ENCODE results near the gene ANTKMT. TPM values are rescaled to one million over a fixed set of nuclear protein-coding genes. Genes with fewer than 3 reads are reported as not detected.
A peak's percentile ranks its signal among the peaks of the same experiment; 100 is the strongest.

ANTKMT gene
- total RNA-seq, 1 donor from 2014 or later = 54.7 TPM

DNA sequence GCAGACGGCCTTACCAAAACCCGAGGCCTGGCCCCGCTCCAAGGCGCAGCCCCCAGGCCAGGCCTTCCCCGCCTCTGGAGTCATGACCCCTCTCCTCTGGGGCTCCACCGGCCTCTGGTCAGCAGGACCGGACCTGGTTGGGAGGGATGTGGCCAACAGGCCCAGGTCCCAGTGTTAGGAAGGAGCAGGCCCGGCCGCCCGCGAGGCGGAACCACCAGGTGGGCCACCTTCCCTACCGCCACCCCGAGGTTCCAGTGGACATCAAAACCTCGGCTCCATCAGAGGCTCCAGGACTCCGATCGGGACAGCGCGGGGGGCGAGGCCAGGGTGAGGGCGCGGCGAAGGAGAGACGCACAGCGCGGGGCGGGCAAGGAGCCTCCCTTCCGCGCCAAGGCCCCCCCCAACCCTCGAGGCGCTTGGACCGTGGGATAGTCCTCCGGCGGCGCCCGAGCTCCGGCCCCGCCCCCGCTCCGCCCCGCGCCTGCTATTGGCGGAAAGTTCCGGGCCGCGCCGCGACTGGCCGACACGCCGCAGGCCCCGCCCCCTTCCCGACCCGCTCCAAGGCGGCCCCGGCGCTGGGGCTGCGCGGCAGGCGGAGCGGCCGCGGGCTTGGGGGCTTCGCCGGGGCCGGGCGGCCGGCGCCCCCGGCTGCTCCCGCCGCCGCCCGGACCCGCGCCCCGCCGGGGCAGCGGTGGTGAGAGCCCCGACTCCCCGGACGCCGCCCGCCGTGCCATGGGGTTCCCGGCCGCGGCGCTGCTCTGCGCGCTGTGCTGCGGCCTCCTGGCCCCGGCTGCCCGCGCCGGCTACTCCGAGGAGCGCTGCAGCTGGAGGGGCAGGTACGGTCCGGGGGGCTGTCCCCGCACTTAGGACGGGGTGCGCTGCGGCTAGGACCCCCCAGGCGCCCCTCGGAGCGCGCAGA lies 6.1 kb upstream of the ANTKMT start, which contains the start of gene METRN:
TSS of gene METRN (plus strand) at position 561 of the 919 bp plus-strand sequence. CDS start at position 733, 172 bp downstream.
- DNase-seq (ENCODE audit: low spot score) = peak; percentile 91

GRCh38 chr16:715477-716199 lies 5.3 kb upstream of the ANTKMT start:
- no peak for DNase-seq (ENCODE audit: low spot score)

- no peak for DNase-seq (ENCODE audit: low spot score)
These were observed 4.8 kb upstream of the ANTKMT start for GRCh38 chr16:716200-716568.

GRCh38 chr16:716768-717325 lies 4.1 kb upstream of the ANTKMT start:
- DNase-seq (ENCODE audit: low spot score) = no peak

DNA sequence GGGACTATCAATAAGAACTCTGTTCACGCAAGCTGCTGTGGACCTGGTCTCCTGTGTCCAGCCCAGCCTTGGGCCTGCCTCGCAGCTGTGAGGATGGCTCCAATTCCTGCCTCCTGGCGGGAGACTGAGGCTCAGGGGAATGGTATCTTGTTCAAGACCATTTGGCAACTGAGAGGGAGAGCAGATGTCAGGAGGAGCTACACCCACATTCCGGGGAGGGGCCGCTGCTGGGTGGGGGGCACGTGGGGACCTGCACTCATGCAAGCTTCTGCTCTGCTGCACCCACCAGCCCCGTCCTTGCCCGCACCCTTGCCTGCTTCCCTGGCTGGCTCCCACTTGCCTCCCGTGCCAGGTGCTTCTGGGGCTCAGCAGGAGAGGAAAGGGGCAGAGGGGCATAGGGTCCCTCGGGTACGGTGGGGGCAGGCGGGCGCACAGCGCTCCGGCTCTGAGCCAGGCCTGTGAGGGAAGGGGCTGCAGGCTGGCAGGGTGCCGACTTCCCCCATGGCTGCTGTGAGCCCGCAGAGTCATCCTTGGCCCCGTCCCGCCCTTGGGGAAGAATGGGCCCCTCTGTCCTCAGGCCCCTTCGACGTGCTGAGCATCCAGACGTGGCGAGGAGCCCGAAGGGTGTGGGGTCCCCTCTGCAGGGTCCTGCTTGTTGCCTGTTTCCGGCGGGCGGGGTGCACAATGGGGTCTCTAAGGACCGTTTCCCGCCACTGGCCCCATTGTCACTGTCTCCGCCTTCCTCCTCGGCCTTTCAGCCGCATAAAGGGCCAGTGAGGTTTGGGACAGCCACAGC lies 3.3 kb upstream of the ANTKMT start:
- no peak for DNase-seq (ENCODE audit: low spot score)

DNA sequence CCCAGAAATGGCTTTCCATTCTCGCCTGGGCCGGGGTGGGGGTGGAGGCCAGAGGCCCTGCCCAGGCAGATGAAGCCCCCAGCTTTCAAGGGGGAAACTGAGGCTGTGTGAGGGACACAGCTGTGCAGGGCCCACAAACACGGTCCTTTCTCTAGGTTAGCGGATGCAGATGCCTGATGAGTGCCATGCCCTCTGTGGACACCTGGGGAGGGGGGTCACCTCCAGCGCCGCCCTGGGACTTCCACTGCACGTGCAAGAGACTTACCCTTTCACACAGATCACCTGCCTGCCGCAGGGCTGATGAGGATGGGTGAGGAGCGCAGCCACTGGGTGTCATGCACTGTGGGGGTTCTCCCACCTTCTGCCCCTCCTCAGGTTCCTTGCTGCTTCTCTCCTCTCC lies 2.6 kb upstream of the ANTKMT start:
- no peak for DNase-seq (ENCODE audit: low spot score)

- DNase-seq (ENCODE audit: low spot score) = no peak
These were observed 2.0 kb upstream of the ANTKMT start for GRCh38 chr16:718922-719321.

DNA sequence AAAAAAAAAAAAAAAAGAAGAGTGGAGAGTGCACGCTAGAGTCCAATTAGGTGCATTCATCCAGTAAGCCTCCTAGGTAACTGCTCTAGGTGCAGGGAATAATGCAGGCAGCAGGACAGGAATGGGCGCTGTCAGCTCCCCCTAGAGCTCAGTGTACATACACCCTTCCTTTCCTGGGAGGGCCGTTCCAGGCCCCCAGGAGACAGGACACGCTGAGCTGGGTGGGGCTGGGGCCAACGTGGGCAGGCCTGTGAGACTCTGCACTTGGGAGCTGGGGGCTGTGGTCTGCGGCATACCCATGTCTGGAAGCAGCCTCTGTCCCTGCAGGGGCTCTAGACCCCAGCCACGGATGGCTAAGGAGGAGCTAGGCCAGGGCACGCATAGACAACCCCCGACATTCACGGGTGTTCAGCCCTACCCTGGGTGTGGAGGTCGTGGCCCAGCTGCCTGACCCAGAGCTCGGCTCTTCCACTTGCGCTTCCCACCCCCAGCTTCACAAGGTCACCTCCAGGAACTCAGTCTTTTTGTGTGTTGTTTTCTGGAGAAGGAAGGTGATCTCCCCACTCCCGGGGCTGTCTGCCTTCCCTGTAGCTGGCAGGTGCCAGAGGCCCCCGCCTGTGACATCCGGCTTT lies 1.0 kb upstream of the ANTKMT start:
- DNase-seq (ENCODE audit: low spot score) = no peak

- no peak for DNase-seq (ENCODE audit: low spot score)
These were observed 428 bp upstream of the ANTKMT start for GRCh38 chr16:720447-720989.

GRCh38 chr16:721765-722540 lies 1.0 kb downstream of the ANTKMT start:
- DNase-seq (ENCODE audit: low spot score) = no peak

GRCh38 chr16:722835-723633 lies 2.1 kb downstream of the ANTKMT start:
- DNase-seq (ENCODE audit: low spot score) = no peak

- no peak for DNase-seq (ENCODE audit: low spot score)
These were observed 2.7 kb downstream of the ANTKMT start for GRCh38 chr16:723695-724094.

DNA sequence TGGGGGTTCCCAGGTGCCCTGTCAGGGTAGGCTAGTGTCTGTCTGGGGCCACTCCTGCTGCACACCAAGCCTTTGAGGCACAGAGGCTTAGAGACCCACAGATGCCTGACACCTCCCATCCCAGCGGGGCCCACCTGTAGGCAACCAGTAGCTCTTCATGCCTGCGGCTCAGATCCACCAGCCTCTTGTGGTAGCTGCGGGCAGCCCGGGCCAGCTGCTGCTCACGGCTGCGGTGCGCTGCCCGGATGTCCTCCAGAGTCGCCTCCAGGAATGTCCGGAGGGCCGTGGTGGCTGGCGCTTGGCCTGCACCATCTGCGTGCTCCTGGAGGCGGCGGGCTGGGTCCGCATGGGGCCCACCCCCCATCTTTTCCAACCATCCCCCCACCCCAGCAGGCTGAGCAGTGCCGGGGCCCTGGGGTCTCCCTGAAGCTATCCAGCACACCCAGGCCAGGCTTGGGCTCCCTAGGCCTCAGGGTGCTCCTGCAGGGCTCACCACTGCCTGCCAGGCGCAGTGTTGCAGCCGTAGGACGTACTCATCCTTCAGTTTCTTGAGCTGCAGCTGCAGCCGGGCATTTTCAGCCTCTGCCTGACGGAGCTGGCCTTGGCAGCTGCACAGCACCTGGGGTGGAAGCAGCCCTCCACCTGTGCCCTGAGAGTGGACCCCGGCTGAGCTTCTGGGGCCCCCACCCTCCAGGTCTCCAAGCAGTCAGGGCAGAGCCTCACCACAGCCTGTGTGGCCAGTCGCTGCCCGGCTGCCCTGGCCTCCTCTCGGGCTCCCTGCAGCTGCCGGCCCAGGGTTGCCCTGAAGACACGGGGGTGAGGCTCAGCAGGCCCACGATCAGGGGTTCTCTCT lies 3.5 kb downstream of the ANTKMT start:
- no peak for DNase-seq (ENCODE audit: low spot score)

- DNase-seq (ENCODE audit: low spot score) = no peak
These were observed 4.1 kb downstream of the ANTKMT start for GRCh38 chr16:725041-725376.

GRCh38 chr16:725463-726187 lies 4.7 kb downstream of the ANTKMT start:
- DNase-seq (ENCODE audit: low spot score) = no peak

- no peak for DNase-seq (ENCODE audit: low spot score)
These were observed 5.2 kb downstream of the ANTKMT start for GRCh38 chr16:726188-726437.

DNA sequence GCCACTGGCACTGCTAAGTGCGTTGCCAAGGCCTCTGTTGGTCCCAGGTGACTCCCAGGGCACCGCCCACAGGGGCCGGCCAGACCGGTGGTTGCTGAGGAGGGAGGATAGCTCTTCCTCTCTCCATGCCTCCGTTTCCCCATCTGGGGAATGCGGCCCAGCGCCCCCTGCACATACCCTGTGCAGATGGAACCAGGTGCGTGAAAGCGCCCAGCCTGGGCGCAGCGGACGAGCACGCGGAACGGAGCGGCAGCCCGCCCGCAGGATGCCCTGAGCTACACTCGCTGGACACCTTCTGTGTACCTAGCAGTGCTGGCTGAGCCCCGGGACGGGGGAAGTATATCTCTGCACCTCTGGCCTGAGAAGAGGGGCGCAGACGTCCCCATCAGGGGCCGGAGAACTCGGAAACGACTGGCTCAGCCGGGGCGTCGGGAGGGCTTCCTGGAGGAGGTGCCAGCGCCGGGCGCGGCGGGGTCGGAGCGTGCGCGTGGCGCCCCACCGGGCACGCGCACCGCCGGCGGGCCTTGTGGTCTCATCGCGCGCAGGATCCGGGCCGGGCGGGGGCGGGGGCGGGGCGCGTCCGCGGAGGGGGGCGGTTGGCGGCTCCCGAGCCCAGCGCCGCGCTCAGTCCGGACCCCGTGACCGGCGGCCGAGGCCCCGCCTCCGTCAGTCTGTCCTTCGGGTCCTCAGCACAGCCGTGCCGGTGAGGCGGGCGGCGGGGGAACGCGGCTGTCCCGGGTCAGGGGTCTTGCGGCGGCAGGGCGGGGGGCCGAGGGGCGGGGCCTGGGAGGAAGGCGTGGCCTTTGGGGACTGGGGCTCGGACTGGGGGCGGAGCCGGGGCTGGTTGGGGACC lies 5.7 kb downstream of the ANTKMT start, which contains the start of the genes CCDC78 and HAGHL:
TSS of gene CCDC78 (minus strand) at position 6 of the 853 bp plus-strand sequence. CDS start 76 bp downstream, outside the sequence.
TSS of gene HAGHL (plus strand) at position 669 of the 853 bp plus-strand sequence. CDS start 404 bp downstream, outside the sequence.
- DNase-seq (ENCODE audit: low spot score) = peak; percentile 53
